LHCN-M2 (cell line): ENCODE results near the gene SGPL1. TPM values are rescaled to one million over a fixed set of nuclear protein-coding genes. Genes with fewer than 3 reads are reported as not detected.

Experiments
- DNase-seq: peaks from one replicate; pipeline ENCODE4 v3.0.0-alpha.2; 2012; ENCODE audit warnings: low read depth
- total RNA-seq: library from RNA; depleted of rRNA; stranded (reverse); fragments of >200 nt; gene quantifications from 2 replicates; pipeline ENCODE4 v1.2.3, GENCODE V29; 2014

SGPL1 gene
- total RNA-seq, 1 experiment from 2014 or later = 25.2 TPM

DNA sequence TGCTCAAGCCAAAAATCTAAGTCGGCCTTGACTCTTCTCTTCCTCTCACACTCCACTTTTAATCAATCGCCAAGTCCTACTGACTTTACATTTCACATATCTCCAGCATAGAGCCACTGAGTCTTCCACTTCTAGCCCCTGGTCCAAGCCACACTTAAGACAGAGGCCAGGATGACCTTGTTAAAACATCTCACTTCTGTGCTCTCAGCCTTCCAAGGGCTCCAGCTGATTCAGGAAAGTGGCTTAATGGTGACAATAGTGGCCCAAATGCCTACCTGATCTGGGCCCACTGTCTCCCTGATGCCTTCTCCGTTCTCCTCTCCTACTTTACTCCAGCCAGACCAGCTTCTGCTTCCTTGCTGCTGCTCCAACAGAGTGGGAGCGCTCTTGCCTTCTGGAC lies 35.0 kb upstream of the SGPL1 start:
- DNase-seq = no peak

DNA sequence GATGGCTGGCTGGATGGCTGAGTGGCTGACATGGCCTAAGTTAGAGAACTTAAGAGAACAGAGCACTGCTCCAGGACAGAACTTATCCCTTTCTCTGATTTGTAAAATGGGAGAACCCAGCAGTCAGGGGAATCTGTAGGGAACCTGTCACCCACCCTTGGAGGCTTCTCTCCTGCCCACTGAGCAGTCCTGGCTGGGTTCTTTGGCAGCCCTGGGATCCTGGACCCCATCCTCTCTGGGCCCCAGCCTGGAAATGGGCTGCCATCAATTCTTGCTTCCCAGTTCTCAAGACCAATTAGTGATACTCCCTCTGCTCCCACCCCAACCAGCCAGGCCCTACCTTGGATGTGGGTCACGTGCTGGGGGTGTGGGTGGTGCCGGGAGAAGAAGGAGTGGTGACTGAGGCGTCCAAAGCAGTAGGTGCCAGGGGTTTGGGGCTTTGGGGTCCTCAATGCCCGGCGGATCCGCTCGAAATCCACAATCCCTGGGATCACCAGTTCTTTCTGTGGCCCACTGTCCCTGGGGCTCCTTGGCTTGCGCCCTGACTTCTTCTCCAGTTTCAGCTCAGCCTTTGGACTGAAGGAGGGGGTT lies 34.2 kb upstream of the SGPL1 start:
- no peak for DNase-seq

DNA sequence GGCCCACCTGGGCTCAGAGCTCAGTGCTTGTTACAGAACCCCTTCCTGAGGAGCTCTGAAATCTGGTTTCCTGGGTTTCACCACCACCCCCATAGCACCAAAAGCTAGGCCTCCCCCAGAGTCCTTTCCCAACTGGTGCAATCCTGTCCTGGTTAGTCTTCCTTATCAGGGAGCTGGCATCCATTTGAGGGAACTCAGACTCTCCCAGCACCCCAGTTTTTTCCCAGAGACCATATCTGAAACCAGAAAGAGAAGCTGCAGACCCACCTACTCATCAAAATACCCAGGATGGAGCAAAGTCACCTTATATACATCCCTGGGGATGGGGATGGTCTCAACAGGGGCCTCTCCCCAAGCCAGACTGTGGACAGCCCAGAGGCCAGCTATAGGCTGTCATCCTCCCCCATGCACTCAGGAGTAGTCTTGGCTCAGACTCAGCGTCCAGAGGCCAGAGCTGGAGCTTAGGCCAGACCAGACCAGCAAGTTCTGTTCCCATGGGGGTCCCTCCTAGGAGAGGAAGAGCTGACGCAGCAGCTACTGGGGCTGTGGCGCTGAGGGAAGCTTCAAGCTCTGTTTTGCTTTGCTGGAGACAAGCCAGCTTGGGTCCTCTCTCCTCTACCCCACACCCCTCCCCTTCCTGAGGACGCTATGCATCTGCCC lies 33.5 kb upstream of the SGPL1 start:
- no peak for DNase-seq

DNA sequence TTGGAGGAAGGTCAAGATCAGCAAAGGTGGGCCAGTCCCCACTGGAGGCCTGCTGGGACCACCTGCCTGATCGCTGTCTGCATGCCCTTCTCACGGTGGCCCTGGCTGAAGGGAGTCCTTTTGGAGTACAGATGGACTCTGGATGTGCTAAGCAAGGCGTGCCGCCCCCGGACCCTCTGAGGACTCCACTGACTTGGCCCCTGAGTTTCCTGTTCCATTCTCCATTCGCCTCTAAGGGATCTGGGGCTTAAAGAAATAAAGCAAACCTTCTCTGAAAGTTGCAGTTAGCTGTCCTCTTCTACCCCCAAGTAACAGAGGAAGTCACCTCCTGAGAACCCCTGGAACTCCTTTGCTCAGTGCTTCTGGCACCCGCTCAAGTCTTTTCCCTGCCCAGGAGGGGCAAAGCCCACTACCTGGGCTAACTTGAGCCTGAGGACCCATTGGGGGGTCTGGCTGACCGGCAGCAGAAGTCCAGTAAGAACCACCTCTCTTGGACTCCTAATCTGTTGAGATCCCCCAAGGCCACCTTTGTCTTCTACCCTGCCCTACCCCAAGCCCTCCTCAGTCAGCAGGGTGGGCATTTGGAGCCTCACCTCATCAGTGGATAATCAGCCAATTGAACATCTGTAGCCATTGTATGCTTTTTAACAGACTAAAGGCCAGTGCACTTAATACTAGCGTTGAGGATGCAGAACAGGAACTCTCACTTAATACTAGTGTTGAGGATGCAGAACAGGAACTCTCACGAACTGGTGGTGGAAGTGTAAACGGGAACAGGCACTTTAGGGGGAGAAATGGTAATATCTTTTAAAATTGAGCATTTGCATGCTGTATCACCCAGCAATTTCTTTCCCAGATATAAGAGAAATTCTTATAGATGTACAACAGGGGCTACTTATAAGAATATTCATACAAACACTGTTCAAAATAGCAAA lies 32.7 kb upstream of the SGPL1 start:
- DNase-seq = no peak

DNA sequence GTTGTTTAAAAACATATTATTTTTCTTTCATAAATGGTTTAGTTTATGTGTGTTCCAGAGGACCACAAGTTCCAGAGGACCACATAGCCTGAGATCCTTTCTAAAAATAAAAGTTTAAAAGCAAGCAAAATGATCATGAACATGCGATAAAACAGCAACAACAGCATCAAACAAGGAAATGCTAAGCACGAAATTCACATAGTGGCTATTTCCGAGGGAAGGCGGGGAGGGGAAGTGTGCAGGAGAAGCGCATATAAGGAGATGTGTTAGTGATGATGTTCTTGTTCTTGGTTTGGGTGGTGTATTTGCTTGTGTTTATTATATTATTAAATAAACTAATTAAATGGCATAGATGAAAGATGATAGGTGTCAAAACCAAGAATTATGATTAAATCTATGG lies 31.7 kb upstream of the SGPL1 start:
- DNase-seq = no peak

DNA sequence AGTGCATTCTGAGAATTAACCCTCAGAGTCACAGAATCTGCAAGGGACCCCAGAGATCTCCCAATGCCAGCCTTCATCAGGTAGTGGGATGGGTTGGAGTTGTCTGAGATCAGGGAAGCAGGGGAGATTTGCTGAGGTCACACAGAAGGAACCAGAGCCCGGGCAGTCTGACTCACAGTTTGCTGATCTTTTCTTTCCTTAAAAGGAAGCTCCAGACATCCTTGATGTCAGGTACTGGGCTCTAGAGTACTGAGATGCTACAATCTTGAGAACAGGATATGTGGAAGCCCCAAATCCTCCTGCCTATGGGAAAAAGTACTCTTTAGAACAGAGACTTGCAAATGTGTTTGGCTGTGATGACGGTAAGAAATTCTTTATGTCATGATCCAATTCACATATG lies 31.3 kb upstream of the SGPL1 start:
- no peak for DNase-seq

DNA sequence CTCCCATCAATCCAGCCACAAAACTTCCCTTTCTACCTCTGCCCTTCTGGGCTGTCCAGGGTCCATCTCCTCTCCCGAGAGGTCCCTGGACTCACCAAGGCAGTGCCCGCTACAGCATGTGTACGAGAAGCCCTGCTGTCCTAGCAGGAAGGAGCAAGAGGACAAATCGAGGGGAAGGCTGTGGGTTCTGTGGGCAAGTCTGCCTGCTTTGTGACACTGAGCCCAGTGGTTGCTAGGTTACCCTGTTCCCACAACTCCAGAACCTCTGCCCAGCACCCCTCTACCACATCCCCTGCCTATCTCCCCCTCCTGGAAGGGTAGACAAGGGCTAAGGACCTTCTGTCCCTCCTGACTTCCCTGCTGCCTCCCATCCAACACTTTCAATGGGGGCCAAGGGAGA lies 30.6 kb upstream of the SGPL1 start, which contains the start of gene TBATA:
TSS of gene TBATA (minus strand) at position 188 of the 400 bp plus-strand sequence. CDS start 1,998 bp downstream, outside the sequence.
- DNase-seq = peak; percentile 12

DNA sequence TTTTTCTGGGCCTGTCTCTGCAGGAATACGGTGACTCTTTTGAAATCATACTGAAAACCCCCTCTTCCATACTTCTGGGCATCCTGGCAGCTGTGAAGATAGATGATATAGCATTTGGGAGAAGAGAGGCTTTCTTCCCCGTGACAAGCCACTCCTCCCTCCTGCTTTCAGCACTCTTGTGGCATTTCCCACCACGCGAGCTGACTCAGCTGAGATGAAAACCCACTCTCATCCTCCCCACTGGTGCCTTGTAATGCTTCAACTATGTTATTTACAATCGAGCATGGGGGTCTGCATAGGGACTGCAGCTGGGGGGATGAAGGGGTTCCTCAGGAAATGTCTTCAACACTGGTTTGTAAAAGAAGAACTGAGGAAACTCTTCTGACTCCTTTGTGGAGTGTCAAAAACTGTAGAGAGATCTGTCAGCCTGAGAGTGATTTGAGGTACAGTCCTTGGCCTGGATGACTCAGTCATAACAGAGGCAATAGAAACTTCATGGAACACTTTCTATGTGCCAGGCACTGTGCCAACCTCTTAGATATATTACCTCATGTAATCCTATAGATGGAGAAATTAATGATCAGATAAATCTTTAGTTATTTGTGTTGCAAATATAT lies 28.8 kb upstream of the SGPL1 start:
- DNase-seq = peak; percentile 67

DNA sequence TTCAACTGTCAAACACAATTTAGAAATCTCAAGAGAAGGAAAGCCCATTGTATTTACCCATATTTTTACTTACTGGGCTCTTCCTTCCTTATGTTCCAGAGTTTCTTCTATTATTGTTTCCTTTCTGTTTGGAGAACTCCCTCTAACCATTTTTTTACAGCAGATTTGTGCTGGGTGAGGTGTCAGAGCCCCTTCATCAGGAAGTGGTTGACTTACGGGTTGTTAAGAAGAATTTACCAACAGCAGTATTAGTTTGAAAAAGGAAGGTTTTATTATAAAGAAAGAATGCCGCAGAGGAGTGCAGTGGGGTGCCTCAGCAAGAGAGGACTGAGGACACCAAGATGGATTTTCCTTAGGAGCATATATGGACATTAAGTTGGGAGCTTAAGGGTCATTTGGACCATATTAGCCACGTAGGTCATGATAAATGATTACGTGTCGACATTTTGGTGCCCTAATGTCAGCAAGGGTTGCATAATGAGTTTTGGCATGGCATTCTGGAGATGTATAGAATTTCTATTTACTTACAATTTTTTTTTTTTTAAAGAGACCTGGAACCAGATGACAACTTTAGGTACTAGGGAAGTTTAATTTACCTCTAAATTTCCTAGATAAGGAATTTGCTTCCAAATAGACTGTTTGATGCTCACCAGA lies 24.2 kb upstream of the SGPL1 start:
- no peak for DNase-seq

DNA sequence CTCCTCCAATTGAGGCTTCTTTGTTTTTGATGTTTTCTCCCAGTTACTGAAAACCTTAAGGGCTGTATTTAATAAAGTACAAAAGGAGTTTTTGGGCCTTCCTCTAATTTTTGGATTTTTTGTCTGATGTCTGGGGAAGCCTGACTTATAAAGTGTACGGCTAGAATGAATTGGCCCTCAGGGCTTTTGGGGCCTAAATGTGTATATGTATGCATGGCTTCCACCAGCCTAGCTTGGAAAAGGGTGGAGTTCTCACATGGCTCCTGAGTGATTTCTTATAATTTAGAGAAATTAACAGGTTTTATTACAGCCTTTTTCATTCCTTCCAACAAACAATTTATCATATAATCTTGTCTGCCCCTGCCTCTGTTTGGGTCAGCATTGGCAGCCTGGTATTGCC lies 20.1 kb upstream of the SGPL1 start:
- no peak for DNase-seq

DNA sequence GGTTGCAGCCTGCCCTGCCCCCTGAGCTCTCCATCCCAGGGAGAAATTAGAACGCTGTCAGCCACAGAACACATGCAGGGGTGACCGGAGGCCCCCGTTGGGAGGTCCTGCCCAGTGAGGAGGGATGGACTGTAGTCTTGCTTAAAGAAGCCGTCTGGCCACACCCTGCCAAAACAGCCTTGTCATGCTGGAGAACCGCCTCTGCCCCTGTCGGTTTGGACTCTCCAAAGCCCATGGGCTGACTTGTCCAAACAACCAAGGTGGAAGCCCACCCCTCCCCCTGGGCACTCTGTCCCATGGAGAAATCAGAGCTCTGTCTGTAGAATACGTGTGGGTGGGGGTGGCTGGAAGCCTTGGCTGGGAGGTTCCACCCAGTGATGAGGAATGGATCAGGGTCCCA lies 17.9 kb upstream of the SGPL1 start:
- no peak for DNase-seq

DNA sequence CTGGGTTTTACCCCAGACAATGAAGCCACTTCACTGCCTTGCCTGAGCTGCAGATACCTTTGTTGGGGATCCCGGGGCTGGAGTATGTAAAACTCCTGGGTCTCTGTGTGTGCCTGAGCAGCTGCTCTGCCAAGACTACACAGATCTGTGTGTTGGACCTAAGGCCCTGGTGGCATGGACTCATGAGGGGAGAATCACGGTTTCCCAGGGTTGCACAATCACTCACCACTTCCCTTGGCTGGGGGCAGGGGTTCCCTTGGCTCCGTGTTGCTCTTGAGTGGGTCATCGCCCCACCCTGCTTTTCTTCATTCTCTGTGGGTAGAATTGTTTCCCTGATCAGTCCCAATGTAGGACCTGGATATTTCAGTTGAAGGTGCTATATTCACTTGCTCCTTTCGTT lies 16.6 kb upstream of the SGPL1 start:
- no peak for DNase-seq

DNA sequence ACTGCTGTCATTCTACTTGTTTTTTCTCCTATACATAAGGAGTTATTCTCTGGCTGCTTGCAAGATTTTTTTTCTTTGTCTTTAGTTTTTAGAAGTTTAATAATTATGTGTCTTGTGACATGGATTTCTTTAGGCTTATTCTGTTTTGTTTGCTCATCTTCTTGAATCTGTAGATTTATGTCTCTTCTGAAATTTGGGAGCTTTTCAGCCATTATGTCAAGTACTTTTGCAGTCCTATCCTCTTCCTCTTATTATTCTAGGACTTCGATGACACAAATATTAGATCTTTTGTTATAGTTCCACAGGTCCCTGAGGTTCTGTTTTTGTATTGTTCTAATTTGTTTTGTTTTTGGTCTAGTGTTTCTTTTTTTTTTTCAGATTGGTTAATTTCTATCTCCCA lies 13.9 kb upstream of the SGPL1 start:
- no peak for DNase-seq

DNA sequence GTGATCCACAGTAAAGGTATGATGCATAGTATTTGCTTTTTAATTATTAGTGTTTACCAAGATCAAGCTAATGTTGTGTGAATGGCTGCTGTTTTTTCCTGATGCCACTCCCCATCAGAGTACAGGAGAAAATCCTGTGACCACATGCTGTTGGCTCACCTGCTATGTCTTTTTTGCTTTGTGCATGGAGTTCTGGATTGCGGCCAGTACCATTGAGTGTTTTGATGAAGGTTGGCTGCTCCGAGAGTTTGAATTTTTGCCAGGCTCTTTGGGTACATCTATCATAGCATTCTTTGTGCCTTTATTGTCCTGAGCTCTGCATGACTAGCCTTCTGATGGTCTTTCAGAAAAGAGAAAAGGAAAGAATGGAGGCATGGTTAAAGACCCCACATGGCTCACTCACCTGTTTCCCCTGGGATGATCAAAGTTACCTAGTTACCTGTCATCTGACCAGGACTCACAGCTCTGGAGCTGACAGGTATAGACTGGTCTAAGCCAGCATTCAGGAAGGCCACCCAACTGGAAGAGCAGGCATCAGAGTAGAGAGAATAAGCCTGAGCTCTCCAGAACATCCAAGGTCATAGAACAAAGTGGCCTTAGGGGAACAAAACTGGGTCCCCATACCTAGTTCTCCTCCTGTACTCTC lies 11.8 kb upstream of the SGPL1 start:
- DNase-seq = no peak

DNA sequence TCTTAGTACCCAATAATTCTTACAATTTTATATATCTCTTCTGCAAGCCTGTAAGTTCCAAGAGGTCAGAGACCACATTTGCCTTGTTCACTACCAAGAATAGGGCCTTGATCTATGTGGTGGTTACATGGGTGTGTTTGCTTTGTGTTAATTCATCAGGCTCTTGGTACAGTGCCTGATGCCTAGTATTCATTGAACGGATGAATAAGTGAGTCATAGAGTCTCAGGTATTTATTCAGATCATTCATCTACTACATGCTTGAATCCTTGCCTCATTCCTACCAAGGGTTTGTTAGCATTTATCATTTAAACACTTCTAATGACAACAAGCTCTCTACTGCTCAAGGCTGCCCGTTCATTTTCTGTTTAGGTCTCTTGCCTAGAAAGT lies 11.3 kb upstream of the SGPL1 start:
- DNase-seq = no peak

DNA sequence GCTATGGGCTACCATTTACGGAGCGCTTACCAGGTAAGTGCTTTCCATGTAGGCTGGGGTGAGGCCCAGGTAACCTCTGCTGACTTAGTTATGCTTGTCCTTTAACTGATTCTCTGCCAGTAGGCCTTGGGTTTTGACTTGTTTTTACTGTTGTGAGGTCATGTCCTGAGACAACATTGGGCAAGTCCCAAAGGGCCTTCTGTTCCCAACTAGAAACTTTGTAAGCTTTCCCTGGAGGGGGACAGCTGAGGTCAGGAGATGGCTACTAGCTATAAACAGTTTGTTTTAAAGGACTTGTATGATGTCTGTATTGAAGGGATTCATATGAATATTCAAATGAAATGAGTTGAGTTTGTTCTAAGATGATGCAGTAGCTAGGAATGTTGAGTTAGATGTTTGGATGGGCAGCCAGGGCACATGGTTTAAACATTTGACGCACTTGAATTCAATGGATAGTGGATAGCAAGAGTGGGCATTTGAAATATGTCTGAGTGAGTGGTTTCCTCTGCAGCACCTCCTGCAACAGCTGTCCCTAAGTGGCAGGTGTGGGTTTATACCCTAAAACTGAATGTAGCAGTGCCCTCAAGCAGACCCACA lies 10.0 kb upstream of the SGPL1 start:
- DNase-seq = peak; percentile 27

DNA sequence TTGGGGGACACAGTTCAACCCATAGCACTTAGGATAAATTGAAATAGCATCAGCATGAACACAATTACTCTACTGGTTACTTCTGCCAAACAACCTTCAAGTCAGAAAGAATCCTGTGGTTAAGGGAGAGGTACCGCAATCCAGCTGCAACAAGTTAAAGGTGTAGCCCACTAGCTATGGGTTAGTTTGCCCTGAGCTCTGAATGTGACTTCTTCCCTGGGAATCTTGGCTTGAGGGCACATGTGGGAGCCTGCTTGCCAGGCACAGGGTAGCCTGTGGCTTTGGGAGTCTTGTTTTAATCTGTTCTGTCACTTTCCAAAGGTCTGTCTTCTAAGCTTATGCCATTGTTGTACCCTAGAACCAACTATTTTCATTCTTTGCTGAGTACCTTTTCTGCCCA lies 8.9 kb upstream of the SGPL1 start:
- no peak for DNase-seq

DNA sequence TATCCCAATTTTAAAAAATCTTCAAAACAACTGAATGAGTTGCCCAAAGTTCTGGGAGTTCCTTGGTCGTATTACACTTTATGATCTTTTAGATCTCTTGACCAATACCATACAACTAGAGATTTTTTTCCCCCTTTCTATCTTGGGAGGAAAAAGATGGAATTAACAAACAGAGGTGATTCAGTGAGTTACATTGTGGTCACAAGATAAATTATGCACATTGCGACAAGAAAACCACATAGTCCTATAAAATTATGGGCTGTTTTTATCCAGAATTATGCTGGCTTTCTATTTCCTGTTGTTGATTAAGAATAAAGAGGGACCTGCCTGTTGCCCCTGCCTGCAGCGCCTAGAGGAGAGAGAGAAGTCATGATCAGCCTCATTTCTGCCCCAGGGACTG lies 8.2 kb upstream of the SGPL1 start:
- no peak for DNase-seq

DNA sequence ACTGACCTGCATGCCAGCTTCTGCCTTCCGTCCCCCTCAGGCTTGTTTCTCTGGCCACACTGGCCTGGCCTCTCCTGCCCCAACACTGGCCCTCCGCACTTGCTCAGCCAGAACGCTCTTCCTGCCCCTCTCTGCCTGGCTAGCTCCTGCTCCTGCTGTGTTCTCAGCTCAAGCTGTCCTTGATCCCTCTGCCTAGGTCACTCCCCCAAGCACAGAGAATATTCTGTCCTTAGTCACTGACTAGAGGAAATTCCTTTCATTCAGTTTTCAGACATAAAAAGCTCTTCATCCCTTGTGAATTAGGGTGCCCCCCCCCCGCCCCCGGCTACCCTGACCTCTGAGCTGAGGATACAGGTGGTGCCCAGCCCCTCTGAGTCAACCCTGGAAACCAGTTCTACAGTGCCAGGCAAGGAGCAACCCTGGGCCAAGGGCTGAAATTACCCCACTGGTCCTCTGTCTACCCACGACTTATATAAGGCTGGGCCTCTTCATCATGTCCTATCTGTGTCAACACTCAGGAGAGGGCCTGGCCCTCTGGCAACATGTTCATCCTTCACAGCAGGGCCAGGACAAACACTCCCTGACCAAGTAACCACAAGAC lies 6.6 kb upstream of the SGPL1 start:
- no peak for DNase-seq

DNA sequence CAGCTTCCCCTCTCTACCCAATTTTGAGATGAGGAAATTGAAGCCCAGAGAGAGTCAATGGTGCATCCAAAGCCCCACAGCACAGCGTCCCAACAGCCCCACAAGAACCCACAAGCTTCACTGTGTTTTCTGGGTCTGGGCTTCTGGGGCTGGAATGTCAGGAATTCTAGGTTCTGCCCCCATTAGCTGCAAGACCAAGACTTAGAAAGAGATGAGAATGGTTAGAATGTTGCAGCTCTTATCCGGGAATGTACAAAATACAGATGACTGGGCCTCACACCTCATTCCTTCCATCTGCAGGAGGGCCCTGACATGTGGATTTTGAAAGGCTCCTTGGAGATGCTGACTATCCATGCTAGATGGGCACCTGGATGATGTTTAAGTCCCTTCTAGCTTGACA lies 6.0 kb upstream of the SGPL1 start:
- no peak for DNase-seq
